Esophagus squamous epithelium (tissue), 5 donors: Measurements from ENCODE around the gene DHRSX. TPM values are rescaled to one million over a fixed set of nuclear protein-coding genes. Genes with fewer than 3 reads are reported as not detected.
"Not testable (repeated sequence)": the region's sequence is repeated elsewhere in the genome, so short reads cannot be mapped to it uniquely, and the experiment has no call there.

ENCODE experiments used
- DNase-seq: peaks from one replicate; lab custom pipeline; 2025; lab: John Stamatoyannopoulos, UW
- H3K27ac ChIP-seq, 4 donors: fragments of 200-600 bp; sonication (generic); one replicate each; pipeline ENCODE4 v1.5.1; 2016 to 2019; ENCODE audit warnings: mild to moderate bottlenecking in 1 of 4
- H3K27me3 ChIP-seq, 4 donors: fragments of 200-600 bp; sonication (generic); 1 replicate in 3 of 4; 2 replicates in 1 of 4; pipeline versions ENCODE4 v1.5.1 to v1.6.0; 2017 to 2021; ENCODE audit warnings: antibody characterized with exemption in 1 of 4
- H3K36me3 ChIP-seq, 3 donors: fragments of 200-600 bp; sonication (generic); one replicate each; pipeline ENCODE4 v1.5.1; 2016 to 2019
- H3K4me1 ChIP-seq, 3 donors: fragments of 200-600 bp; sonication (generic); one replicate each; pipeline ENCODE4 v1.5.1; 2017 to 2019
- H3K4me3 ChIP-seq, 4 donors: fragments of 200-600 bp; sonication (generic); 1 replicate in 3 of 4; 2 replicates in 1 of 4; pipeline ENCODE4 v1.5.1; 2016 to 2019; ENCODE audit warnings: mild to moderate bottlenecking in 2 of 4, moderate library complexity in 1 of 4
- H3K9me3 ChIP-seq, 3 donors: fragments of 200-600 bp; sonication (generic); one replicate each; pipeline ENCODE4 v1.5.1; 2016 to 2019
- CTCF ChIP-seq, 6 experiments: fragments of 450-650 bp in 4 of 6; fragments of 200-600 bp in 2 of 6; sonication (generic) in 2 of 6; IDR thresholded peaks; one replicate each; pipeline ENCODE4 v1.5.1; 2016 to 2019; ENCODE audit warnings: antibody characterized with exemption in 6 of 6, mild to moderate bottlenecking in 4 of 6, moderate library complexity in 4 of 6
- POLR2A ChIP-seq, 4 donors: fragments of 450-650 bp; IDR thresholded peaks; one replicate each; pipeline ENCODE4 v1.6.1; 2017; ENCODE audit warnings: antibody characterized with exemption in 4 of 4, mild to moderate bottlenecking in 4 of 4, moderate library complexity in 3 of 4
- WGBS, 2 donors: methylation state at CpG; one replicate each; pipeline ENCODE4 v1.1.5; 2018; 5-methylcytosine and 5-hydroxymethylcytosine counted together
- intact Hi-C: fragments of 100-400 bp; cut with DNase I; formaldehyde crosslinking; loops from one replicate; pipeline ENCODE4 v1.15.0; 2022
- total RNA-seq, 4 donors: library from RNA; depleted of rRNA; stranded (reverse); fragments of >200 nt; gene quantifications; one replicate each; pipeline ENCODE4 v1.1.0, GENCODE V29; 2016
- donor health status: DM: yes; HTN: yes; CAD: no.

DHRSX gene
- total RNA-seq, 4 donors from 2014 or later: 4.1 to 12.2 (median 8.0) TPM

GRCh38 chrX:2458309-2458708 lies 42.5 kb downstream of the DHRSX start:
- DNase-seq: no peak

GRCh38 chrX:2457289-2458133 lies 43.3 kb downstream of the DHRSX start:
- intact Hi-C loops: no loop called here
- H3K4me1 ChIP-seq: peaks cover 0 to 3% (median 0%) of the 10 kb centered on the region in 3 donors
- DNase-seq: no peak
- no peak overlapping the region for H3K4me3 ChIP-seq
- no peak for TF ChIP-seq CTCF (IDR thresholded peaks at IDR 0.05)
- no peak for TF ChIP-seq POLR2A (IDR thresholded peaks at IDR 0.05)
- H3K27me3 ChIP-seq: no peaks in the 10 kb centered on the region
- H3K9me3 ChIP-seq: no peaks in the 10 kb centered on the region
- no peak overlapping the region for H3K27ac ChIP-seq
- WGBS, 2 donors: 82 to 94% methylated on average over 19 to 21 of the region's 26 CpGs
- no peaks in the 10 kb centered on the region for H3K36me3 ChIP-seq

More at GRCh38 chrX:2458309-2458708, 42.5 kb downstream of the DHRSX start:
- 73 to 93% methylated on average over 4 of the region's 6 CpGs for WGBS, 2 donors
- Histone ChIP-seq H3K9me3 (no peaks in the 10 kb centered on the region), H3K4me1 (peaks cover 0 to 6% (median 0%) of the 10 kb centered on the region in 3 donors), H3K27me3 (no peaks in the 10 kb centered on the region), H3K4me3 (no peak overlapping the region), H3K36me3 (no peaks in the 10 kb centered on the region), H3K27ac (no peak overlapping the region)
- TF ChIP-seq POLR2A (IDR thresholded peaks at IDR 0.05) (no peak), CTCF (IDR thresholded peaks at IDR 0.05) (no peak)
- intact Hi-C loops: no loop called here

- intact Hi-C loops, H3K36me3 ChIP-seq, DNase-seq, H3K27me3 ChIP-seq, H3K9me3 ChIP-seq, H3K4me3 ChIP-seq, H3K27ac ChIP-seq: not testable (repeated sequence)
- 69 to 86% methylated on average over 8 of the region's 8 CpGs for WGBS, 2 donors
- peaks cover 0 to 11% (median 0%) of the 10 kb centered on the region in 3 donors for H3K4me1 ChIP-seq
Observed at GRCh38 chrX:2456091-2456490, 44.7 kb downstream of the DHRSX start.

- H3K4me1 ChIP-seq: peaks cover 0 to 18% (median 0%) of the 10 kb centered on the region in 3 donors
- intact Hi-C loops, H3K27ac ChIP-seq, H3K4me3 ChIP-seq, H3K9me3 ChIP-seq, H3K36me3 ChIP-seq, DNase-seq, H3K27me3 ChIP-seq: not testable (repeated sequence)
- WGBS, 2 donors: 92 to 97% methylated on average over 9 of the region's 9 CpGs
Observed at GRCh38 chrX:2454620-2455019, 46.2 kb downstream of the DHRSX start.

GRCh38 chrX:2452799-2453198 lies 48.0 kb downstream of the DHRSX start:
- Histone ChIP-seq H3K4me3 (no peak overlapping the region), H3K27me3 (no peaks in the 10 kb centered on the region), H3K36me3 (no peaks in the 10 kb centered on the region), H3K4me1 (peaks cover 0 to 18% (median 0%) of the 10 kb centered on the region in 3 donors), H3K27ac (no peak overlapping the region), H3K9me3 (no peaks in the 10 kb centered on the region)
- TF ChIP-seq CTCF (IDR thresholded peaks at IDR 0.05) (no peak), POLR2A (IDR thresholded peaks at IDR 0.05) (no peak)
- no peak for DNase-seq
- intact Hi-C loops: no loop called here
- 92 to 98% methylated on average over 4 of the region's 4 CpGs for WGBS, 2 donors

- Histone ChIP-seq H3K4me1 (peaks cover 0 to 18% (median 0%) of the 10 kb centered on the region in 3 donors), H3K4me3 (no peak overlapping the region), H3K36me3 (no peaks in the 10 kb centered on the region), H3K27ac (no peak overlapping the region), H3K27me3 (no peaks in the 10 kb centered on the region), H3K9me3 (no peaks in the 10 kb centered on the region)
- intact Hi-C loops: no loop called here
- DNase-seq: no peak
- TF ChIP-seq CTCF (IDR thresholded peaks at IDR 0.05): no peak
- TF ChIP-seq POLR2A (IDR thresholded peaks at IDR 0.05): no peak
- 85 to 95% methylated on average over 16 to 19 of the region's 22 CpGs for WGBS, 2 donors
Observed at GRCh38 chrX:2452317-2452784, 48.4 kb downstream of the DHRSX start.
